Dermis microvascular lymphatic vessel endothelial cell (primary cell): ENCODE measurements around the gene TFAP2B. TPM values are rescaled to one million over a fixed set of nuclear protein-coding genes. Genes with fewer than 3 reads are reported as not detected.

Experiments used
- DNase-seq, 2 donors: peaks; one replicate each; pipeline versions ENCODE4 v3.0.0 to v3.0.0-alpha.2; 2010; ENCODE audit warnings: low read depth in 2 of 2
- total RNA-seq: library from RNA; depleted of rRNA; stranded (reverse); fragments of >200 nt; gene quantifications from 2 replicates; pipeline ENCODE4 v1.2.1, GENCODE V29; 2014

TFAP2B gene
- total RNA-seq, 1 donor from 2014 or later: not detected

DNA sequence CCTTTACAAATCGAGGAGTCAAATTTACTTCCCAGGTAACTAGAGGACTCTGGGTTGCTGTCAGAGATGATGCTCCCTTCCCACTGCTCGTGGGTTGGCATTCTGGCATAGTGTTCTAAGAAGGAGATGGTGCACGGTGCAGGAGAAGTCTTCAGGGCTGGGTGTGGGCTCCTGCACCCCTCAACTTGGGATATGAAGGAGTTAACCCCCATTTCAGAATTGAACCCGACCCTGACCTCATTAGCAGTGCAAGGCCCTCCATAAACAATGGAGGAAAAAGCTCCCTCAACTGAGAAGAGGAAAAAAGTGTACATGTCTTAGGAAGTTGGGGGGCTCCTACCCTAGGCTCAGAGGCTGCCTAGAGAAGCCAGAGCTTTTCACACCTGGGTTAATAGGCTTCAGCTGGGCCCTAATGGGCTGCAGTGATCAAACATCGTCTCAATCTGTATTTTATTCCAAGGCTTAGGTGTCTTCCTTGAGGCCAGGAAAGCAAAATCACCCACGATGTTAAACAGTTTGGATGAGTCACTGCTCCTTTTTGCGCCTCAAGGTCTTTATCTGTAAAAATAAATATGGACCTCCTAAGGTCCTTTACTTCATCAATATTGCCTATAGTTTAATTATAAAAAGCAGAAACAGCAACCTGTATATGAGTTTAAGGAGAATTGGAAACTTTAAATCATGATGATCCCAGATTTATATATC, 29.4 kb downstream of the TFAP2B start:
- no peak for DNase-seq

DNA sequence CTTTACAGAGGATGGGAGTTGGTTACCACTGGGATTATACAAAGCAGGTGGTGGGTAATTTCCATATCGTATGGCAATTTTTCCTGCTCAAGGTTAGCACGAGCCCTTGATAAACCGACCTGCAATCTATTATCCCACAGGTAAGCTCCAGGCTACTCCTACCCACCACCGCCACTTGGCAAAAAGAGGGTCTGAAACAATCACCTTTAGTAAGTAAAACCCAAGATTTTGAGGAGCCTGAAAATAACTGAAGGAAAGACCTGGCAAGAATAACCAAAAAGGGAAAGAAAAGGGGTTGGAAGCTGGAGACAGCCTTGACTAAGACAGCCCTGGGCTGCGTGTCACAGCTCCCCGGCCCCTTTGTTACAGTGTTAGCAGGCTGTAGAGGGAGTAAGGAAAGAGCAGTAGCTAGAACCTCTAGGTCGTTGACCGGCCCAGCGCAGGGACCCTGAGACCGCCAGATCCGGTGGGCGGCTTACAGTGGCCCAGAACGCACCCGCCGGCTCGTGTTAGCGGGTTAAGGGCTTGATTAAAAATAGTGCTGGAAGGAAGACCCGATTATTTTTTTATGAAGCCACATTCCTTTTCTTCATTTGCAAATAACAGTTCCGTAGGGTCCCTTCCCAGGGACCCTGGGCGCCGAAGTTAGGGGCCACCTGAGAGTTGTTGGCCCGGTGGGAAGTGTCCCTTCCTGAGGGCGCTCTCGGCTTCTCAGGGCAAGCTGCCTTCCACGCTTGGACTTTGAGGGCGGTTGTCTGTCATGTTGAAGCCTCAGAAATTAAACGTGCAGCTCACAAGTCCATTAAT, 30.5 kb downstream of the TFAP2B start:
- DNase-seq: no peak

DNA sequence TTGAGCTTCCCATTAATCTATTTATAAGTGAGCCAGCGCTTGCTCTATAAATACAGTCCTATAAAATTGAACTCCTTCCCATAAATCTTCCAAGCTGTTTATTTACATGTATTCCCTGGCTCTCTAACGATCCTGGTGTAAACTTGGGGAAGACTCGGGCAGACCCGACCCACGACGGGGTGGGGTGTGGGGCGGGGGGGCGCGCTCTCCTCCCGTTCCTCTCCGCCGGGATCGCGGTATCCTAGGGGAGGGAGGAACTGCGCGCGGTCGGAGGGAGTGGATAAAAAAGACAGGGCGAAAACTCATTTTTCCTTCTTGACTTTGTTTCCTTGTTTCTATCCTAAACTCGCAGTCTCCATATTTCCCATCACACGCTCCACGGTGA, 31.1 kb downstream of the TFAP2B start:
- no peak for DNase-seq

DNA sequence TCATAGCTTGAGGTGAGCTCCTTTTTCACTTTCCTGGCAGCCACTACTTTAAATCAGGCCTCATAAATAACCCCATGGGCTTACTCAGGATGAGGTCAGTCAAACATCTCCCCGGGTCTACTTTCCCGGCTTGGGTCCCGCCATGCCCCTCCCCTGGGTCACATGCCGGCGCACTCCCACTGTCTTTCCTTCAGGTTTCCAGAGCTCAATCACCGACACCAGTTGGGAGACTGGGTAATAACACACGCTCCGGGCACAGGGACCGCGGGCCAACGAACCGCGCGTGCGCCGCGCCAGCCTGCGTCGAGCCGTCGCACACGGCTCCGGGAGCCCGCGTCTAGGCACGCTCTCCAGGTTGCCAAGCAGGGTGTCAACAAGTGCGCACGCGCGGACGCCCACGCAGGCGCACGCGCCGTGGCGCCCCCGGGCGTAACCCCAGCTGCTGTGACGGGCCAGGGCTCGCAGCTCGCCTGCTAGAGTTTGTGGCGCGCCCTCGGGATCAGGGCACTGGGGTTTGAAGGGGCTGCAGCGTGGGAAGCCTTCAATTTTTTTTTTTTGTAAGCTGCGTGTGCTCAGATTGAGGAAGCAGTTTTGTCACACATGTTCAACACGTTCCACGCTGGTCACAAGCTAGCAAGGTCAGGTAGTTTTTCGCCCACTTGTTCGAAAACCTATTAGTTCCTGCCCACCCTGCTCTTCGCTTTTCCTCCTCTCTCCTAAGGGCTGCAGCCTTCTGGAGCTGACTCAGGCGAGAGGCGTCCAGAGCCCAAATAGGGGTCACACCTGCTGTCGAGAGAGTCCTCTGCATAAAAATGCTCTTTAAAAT, 31.8 kb downstream of the TFAP2B start:
- DNase-seq: no peak

DNA sequence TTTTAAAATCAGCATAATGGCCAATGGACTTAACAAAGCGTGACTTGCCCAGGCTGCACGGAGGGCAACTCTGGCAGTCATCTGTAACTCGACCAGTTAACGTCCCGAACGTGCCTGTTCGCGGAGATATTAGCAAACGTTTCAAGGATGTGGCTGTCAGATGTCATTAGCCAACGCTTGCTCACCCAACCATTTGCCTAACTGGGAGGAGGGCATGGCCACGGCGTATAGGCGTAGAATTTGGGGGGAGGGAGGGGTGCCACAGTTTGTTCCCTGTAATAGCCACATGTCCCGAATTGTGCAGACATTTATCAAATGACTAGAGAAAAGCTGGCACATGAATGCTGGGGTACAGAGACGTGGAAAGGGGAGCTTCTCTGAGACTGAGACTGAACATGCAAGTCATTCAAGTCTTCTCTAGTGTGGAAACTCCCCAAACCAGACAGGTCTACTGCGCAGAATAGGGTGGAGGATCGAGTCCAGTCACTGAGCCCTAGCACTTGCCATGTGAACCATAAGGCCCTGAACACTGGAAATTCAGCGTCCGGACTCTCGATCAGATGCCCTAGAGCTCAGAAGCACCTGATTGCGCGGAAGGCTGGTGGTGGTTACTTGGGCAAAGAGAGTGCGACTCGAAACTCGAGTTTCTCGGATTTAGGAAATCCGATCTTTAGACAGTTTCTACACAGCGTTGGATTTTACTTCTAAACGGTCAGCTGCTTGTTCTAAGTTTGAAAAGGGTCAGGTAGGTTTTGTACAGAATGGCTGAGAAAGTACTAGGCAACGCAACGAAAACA, 32.6 kb downstream of the TFAP2B start:
- DNase-seq: no peak

DNA sequence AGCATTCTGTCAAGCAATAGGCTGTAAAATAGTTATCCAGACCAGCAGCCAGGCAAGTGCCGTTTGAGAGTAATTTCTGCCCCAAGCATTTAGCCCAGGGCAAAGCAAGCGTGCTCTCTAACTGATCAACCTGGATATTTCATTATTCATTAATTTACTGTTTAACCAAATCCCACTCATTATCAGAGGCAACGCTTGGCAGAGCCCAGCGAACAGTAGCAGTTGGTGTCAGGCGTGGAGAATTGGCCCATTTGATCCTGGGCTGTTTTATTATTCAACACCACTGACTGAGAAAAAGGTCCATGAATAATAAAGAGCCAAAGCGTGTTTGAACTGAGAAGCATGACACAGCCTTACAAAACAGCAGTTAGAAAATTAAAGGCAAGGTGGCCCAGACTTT, 35.3 kb downstream of the TFAP2B start:
- no peak for DNase-seq

DNA sequence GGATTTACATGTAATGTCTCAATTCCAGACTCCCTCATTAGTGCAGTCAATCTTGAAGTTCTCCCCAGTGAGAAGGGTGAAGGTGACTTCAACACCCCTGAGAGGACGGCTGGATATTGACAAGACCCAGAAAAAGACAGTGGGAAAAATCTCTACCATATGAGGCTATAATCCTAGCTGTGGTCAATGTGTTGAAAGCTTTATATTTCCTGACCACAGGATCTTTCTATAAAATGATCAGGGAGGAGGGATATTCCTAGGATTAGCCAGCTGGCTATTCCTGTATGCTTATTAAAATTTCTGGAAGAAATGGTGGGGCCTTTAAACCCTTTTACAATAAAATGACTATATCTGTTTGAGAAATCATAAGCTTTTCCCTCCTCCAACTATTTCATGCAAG, 43.0 kb downstream of the TFAP2B start:
- DNase-seq: no peak

DNA sequence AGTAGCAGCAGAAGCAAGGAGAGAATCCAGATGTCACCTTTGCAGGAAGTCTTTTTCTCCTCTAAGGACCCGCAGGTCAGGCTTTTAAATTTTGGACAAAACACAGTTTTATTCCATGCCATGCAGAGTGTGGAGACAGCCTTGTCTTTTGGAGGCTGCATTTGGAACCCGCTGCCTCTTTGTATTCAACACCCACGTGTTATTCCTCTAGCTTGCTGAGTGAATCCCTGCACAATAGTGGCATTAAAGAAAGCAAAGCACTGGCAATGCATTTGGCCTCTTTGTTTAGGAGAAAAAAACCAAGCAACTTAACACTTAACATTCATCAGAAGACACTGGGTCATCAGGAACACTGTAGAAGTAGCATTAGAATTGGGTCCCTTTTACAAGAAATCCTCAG, 43.5 kb downstream of the TFAP2B start:
- DNase-seq: no peak

DNA sequence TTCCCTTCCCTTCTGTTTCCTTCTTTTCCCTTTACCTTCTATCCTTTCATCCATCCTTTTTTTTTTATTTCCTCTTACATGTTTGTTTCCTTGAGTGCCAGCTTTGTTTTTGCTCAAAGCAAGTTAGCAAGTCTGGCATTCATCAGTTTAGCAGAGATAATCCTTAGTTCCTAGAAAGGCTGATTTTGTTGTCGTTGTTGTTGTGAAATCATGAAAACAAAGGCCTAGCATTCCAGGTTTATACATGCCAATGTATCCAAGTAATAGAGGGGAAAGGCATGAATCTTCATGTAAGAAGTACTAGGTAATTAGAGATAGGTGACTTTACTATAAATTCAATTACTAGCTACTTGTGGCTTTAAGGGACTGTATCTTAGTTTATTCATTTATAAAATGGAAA, 45.9 kb downstream of the TFAP2B start:
- DNase-seq: no peak

DNA sequence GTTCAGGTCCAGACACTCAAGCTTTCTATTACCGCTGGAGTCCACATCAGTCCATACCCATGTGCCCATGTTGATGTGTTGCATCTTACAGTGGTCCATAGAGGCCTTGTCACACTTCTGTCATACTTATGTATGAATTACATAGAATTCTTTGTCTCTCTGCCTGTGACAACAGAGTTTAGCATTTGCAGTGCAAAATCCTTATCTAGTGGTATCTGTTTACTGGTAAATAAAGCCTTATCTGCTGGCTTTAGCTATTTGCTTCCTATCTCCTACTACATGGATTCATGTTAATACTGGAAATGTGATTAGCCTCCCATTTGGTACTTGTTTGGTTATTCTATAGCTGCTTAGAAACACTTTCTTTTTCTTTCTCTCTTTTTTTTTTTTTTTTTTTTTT, 49.8 kb downstream of the TFAP2B start:
- DNase-seq: no peak

DNA sequence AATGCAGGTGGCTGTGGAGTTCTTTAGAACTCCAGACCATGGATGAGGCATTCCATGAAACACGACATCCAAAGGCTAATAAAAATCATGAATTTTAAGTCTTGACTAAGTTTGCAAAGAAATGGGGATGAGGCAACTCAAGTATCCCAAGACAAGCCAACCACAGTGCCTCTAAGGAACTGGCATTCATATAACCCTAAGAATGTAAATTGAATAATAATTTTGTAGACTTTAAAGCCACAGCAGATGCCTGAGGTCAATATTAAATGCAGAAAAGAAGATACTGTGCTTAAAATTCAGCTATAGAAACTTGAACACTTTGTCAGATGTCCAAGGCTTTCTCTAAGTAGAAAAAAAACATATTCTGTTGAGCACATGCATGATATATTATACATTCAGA, 54.5 kb downstream of the TFAP2B start:
- DNase-seq: no peak

DNA sequence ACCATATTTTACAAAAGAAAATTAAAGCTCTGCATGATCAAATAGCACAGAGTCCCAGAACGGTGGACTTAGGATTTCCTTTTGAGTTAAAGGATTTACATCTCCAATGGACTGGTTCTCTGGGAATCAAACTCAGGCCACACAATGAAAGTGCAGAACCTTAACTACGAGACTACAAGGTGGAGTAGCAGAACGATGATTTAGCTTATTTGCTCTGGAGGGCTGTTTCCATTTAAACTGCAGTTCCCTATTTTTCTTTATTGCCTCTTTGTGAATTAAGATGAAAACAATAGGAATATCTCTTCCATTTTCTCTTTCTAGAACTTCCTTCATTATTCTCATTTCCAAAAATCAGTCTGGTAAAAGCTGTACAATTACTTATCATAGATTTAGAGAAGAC, 65.7 kb downstream of the TFAP2B start:
- no peak for DNase-seq

DNA sequence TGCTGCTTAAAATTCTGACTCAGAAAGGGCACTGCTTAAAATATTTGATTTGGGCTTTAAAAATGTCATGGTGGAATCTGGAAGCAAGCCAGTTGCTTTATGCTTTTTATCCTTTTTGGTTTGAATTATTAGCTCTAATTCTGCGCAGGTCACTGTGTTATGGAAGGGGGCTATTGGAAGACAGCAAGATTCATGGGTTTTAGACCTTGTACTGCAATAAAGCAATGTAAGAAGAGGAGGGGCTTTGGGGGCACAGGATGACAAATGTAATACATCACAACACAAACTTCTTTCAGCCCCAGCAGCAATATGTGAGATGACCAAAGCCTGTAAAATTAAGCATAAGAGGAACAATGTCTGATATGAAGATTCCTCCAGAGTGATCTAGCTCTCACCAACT, 68.4 kb downstream of the TFAP2B start:
- no peak for DNase-seq

DNA sequence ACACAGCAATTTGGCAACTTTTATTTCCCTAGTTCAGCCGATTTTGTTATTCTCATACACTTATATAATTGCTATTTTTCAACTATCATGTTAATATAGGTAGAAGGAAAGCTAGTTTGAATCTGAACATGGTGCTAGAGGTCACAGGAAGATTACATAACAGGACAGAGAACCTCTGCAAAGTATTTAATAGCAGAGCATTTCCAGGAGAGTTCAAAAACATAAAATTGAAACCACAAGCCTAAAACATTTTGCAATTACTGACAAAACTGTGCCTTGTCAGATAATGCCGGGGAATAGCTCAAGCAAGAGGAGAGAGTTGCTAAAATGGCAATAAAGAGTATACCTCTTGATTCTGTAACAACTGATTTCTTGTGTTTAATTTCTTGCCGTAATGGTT, 70.8 kb downstream of the TFAP2B start:
- no peak for DNase-seq

DNA sequence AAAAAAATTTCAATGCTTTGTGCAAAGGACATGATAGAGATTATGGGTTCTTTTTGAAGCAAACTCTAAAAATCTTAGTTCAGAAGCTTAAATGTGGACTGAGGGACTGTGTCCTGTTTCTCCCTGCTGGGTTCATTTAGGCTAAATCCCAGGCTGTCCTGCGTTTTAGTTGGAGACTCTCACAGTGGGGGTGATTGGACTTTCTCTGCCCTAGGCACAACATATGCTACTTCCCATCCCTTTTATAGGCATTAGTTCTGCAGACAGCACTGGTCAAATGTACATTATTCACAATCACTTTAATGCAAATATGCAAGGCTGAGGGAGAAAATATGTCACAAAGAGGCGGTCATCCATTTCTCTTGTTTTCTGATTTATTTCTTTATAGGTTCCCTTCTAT, 71.3 kb downstream of the TFAP2B start:
- no peak for DNase-seq

DNA sequence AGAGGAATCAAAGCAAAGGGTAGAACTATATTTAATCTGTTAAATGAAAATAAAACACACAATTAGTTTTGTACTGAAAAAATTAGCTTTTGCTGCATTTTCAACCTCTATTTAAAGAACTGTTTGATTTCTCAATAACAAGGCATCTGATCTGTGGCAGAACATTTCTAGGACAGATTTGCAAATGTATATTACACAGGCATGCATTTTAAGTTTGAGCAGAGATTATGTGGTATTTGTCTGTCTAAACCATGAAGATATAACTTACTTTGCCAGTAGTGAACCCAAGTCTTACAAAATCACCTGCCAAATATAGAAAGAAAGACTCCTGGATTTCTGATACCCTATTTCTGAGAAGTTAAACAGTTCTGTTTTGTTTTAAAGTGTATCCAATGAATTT, 71.9 kb downstream of the TFAP2B start:
- DNase-seq: no peak

DNA sequence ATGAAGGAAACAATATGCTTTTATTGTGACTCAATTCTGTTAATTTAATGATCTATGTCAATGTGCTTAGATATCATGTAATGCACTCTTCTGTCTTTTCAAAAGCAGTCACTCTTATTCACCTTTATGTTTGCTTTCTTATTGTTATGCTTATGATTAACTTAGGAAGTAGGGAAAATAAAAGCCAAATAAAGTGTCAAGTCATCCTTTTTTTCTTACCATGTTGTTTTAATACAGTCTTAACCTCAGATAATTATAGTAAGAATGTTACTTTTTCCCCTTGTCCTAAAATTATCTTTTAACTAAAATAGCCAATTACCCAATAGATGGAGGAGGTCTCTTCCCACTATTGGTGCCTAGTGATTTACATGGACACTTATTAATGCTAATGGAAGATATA, 72.6 kb downstream of the TFAP2B start:
- no peak for DNase-seq
